NCI-H2107 (cell line): ENCODE results near the gene SLITRK1.

Source experiments
- DNase-seq: peaks from one replicate; lab custom pipeline; 2025; lab: John Stamatoyannopoulos, UW

Gene SLITRK1

DNA sequence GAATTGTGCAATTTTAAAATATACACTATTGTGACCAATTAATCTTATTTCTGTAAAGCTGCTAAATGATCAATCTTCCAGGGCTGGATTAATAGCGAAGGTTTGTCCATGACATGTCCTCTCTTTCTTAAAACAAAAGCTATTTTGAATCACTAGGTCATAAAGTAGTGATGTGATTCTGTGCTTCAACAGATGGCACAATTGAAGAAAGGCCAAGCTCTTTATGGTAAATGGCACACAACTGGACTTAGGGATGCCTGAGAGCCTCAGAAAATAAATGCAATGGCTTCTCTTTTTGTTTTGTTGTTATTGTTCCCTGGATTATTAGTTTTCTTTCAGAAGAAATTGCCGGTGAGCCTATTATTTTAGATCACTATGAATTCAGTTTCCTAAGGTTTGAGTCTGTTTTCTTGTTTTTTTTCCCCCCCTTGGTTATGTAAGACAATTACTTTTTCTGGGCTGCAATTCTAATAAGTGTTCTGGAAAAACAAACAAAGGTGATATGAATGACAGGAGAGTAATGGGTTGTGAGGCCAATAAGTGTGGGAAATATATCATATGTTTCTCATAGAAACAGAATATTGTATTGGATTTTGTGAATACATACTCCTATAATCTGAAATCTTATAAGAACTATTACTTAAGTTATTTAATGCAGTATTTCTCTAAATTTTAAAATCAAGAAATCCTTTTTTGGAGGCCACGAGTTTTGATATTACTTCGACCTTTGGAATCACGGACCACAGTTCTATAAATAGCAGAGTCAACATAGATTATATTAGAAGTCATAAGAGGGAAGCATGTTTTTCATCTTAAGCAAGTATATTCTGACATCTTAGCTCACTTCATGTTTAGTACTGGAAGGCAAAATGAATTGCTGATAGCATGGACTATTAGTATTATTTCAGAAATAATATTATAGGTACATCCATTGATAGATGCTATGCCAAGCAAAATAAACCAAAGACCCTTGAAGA, 16.8 kb downstream of the SLITRK1 start:
- DNase-seq, result no peak

- DNase-seq, result no peak
These were observed 28.5 kb downstream of the SLITRK1 start for GRCh38 chr13:83853771-83854170.

DNA sequence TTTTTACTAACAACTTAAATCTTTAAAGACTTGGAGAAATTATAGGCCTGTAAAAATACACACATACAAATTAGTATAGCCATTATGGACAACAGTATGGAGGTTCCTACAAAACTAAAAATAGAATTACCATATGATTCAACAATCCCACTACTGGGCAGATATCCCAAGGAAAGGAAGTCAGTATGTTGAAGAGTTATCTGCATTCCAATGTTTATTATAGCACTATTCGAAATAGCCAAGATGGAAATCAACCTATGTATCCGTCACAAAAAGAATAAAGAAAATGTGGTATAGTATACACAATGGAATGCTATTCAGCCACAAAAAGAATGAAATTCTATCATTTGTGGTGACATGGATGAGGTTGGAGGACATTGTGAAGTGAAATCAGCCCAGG, 37.2 kb downstream of the SLITRK1 start:
- no peak for DNase-seq

DNA sequence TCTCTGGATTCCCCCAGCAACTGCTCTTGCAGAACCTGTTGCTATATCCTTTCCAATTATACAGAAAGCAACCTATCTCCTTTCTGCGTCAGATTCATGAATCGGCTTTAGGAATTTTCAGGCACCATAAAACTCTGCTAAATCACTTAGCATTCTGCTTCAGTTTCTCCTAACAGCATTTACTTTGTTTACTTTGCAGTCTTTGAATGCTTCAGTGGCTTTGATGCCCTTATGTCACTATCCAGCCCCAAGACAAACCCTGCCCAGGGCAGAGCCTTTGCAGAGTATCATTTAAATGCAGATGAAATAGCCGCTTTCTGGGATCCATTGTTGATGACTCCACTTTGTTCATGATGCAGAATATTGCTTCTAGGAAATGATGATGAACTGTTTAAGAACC, 43.1 kb downstream of the SLITRK1 start:
- DNase-seq, result no peak

DNA sequence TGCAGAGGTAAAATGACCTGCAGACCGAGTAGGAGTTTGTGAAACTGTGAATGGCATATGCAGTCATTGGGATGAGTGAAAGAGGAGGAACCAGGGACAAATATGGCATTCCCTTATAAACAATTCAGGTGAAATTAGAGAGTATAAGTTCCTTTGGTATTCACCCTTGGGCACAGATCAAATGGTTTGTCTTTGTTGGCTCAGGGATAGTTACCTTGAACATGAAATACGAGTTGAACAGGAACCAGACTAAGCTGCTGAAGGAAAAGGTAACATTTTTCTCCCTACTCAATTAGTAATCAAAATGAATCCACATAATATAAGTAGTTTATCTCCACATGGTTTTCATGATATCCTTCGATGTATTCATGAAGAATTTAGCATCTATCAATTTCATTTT, 50.5 kb downstream of the SLITRK1 start:
- no peak for DNase-seq

- no peak for DNase-seq
These were observed 52.5 kb downstream of the SLITRK1 start for GRCh38 chr13:83829810-83830209.

- DNase-seq, result no peak
These were observed 54.9 kb downstream of the SLITRK1 start for GRCh38 chr13:83827338-83827737.
